Endothelial cell (in vitro differentiated cells): ENCODE data around the gene PRR11. TPM values are rescaled to one million over a fixed set of nuclear protein-coding genes. Genes with fewer than 3 reads are reported as not detected.
"Not testable (repeated sequence)": the region's sequence is repeated elsewhere in the genome, so short reads cannot be mapped to it uniquely, and the experiment has no call there.

Experiments
- DNase-seq: peaks from one replicate; pipeline ENCODE4 v3.0.0; 2021; ENCODE audit warnings: low spot score
- H3K27ac Mint-ChIP-seq: one replicate; pipeline ENCODE4 v1.8.0; 2021; ENCODE audit warnings: mixed read lengths, inconsistent platforms; ENCODE audit not compliant: unreplicated experiment
- H3K27me3 Mint-ChIP-seq: one replicate; pipeline ENCODE4 v1.8.0; 2021; ENCODE audit warnings: mild to moderate bottlenecking, moderate library complexity, mixed read lengths, inconsistent platforms; ENCODE audit not compliant: unreplicated experiment
- H3K36me3 Mint-ChIP-seq: one replicate; pipeline ENCODE4 v1.8.0; 2021; ENCODE audit warnings: mild to moderate bottlenecking, low read depth, mixed read lengths, inconsistent platforms; ENCODE audit not compliant: unreplicated experiment
- H3K4me1 Mint-ChIP-seq: one replicate; pipeline ENCODE4 v1.8.0; 2021; ENCODE audit warnings: mild to moderate bottlenecking, mixed read lengths, inconsistent platforms; ENCODE audit not compliant: unreplicated experiment
- H3K4me3 Mint-ChIP-seq: one replicate; pipeline ENCODE4 v1.8.0; 2021; ENCODE audit warnings: mild to moderate bottlenecking, mixed read lengths, inconsistent platforms; ENCODE audit not compliant: unreplicated experiment
- H3K9me3 Mint-ChIP-seq: one replicate; pipeline ENCODE4 v1.8.0; 2021; ENCODE audit warnings: mixed read lengths, inconsistent platforms; ENCODE audit not compliant: unreplicated experiment
- total RNA-seq: library from RNA; stranded (reverse); fragmentation: NEBNext Ultra II Directional; extraction: Animal tissue kit (Norgen Biotek cat#: 25700); gene quantifications from one replicate; pipeline ENCODE4 v1.2.1, GENCODE V29; 2021; ENCODE audit not compliant: unreplicated experiment
- TF ChIP-seq, protein P1 (sequence below): fragments of 200-600 bp; sonication (generic); IDR thresholded peaks from one replicate; pipeline ENCODE4 v1.5.0; 2021; ENCODE audit warnings: antibody characterized with exemption; ENCODE audit not compliant: unreplicated experiment

The PRR11 gene
- total RNA-seq, 1 donor from 2014 or later: 16.0 TPM

DNA sequence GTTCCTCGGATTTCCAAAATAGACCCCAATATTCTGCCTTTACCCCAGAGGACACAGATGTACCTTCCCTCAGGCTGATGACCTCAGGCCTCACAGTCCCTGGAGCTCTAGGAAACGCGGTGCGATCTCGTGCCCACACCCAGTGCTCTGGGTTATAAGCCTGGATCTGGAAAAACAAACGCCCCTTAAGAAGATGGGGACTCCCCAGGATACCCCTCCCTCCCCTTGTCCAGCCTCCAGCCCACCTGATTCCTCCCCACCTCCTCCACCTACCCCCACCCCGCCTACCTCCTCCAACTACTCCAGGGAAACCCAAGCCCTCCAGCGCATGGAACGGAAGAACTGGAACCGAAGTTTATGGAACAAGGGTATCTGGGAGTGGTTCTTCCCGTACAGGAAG lies 19.1 kb downstream of the PRR11 start:
- peaks cover 21% of the 10 kb centered on the region for H3K36me3 Mint-ChIP-seq

DNA sequence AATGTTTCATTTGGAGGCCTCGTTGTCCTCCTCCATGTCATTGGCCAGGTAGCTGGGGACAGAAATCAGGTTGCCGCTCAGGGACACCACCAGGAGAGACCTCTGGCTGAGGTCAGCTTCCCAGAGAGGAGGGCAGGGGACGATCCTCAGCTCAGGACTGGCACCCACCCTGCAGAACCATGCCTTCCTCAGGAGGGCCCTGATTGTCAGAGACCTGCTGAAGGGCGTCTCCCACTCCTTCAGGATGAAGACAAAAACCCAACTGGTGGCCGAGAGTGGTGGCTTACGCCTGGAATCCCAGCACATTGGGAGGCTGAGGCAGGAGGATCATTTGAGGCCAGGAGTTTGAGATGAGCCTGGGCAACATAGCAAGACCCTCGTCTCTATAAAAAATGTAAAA lies 19.5 kb downstream of the PRR11 start:
- H3K27ac Mint-ChIP-seq: no peak overlapping the region
- H3K36me3 Mint-ChIP-seq: peaks cover 21% of the 10 kb centered on the region

More for the DNA sequence above, 19.1 kb downstream of the PRR11 start:
- Mint-ChIP-seq H3K9me3 (no peaks in the 10 kb centered on the region), H3K4me1 (no peaks in the 10 kb centered on the region), H3K27me3 (peaks cover 3% of the 10 kb centered on the region), H3K4me3 (no peak overlapping the region), H3K27ac (no peak overlapping the region)
- no peak for DNase-seq
- TF ChIP-seq, protein P1, sequence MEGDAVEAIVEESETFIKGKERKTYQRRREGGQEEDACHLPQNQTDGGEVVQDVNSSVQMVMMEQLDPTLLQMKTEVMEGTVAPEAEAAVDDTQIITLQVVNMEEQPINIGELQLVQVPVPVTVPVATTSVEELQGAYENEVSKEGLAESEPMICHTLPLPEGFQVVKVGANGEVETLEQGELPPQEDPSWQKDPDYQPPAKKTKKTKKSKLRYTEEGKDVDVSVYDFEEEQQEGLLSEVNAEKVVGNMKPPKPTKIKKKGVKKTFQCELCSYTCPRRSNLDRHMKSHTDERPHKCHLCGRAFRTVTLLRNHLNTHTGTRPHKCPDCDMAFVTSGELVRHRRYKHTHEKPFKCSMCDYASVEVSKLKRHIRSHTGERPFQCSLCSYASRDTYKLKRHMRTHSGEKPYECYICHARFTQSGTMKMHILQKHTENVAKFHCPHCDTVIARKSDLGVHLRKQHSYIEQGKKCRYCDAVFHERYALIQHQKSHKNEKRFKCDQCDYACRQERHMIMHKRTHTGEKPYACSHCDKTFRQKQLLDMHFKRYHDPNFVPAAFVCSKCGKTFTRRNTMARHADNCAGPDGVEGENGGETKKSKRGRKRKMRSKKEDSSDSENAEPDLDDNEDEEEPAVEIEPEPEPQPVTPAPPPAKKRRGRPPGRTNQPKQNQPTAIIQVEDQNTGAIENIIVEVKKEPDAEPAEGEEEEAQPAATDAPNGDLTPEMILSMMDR: no peak

DNA sequence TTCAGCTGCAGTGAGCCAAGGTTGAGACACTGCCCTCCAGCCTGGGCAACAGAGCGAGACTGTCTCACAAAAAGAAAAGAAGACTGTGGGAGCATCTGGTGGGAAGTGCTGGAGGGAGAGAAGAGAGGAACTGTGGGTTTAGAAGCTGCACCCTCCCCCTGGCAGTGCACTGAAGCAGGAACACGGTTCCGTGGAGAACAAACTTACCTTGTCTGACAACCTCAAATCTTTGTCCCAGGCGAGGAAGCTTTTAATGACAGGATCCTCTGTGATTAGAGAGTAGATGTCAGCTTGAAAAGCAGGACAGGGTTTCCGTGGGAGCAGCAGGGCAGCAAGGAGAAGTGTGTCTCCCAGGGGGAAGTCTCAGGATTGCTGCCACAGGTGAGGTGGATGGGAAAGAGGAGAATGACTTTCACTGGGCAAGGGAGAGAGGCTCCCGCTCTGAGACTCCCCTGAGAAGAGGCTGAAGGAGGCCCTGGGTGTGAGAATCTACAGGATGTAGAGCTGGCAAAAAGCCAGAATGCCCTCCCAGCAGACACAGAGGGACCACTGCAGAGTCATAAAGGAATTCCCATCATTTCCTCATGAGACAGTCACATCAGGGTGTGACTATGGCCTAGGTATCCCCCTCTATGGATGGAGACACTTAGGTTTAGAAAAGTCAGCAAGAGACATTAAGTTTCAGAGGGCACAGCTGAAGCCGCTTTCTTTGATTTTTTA lies 22.9 kb downstream of the PRR11 start:
- Mint-ChIP-seq H3K36me3 (peaks cover 15% of the 10 kb centered on the region), H3K9me3 (no peaks in the 10 kb centered on the region), H3K27ac (no peak overlapping the region), H3K4me1 (no peaks in the 10 kb centered on the region), H3K4me3 (no peak overlapping the region), H3K27me3 (peaks cover 8% of the 10 kb centered on the region)
- DNase-seq: no peak
- TF ChIP-seq, protein P1: no peak

More for the DNA sequence above, 19.5 kb downstream of the PRR11 start:
- no peaks in the 10 kb centered on the region for H3K4me1 Mint-ChIP-seq
- H3K9me3 Mint-ChIP-seq: no peaks in the 10 kb centered on the region
- DNase-seq: no peak
- TF ChIP-seq, protein P1: no peak
- no peak overlapping the region for H3K4me3 Mint-ChIP-seq
- H3K27me3 Mint-ChIP-seq: peaks cover 3% of the 10 kb centered on the region

DNA sequence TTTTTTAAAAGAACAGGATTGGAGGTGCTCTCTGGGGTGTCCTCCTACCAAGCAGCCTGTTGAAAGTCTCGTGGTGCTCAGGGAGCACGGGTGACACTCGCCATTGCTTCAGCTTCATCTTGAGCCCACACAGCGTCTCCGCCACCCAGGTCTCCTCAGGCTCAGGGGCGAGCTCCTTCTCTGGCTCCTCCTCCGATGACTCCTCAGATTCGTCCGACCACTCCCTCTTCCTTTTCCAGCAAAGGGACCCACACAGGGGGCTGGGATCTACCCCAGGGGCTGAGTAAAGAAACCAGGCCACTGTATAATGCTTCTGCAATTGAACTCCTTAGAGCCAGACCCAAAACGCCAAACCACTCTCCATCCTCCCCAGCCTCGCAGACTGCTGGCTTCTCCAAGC lies 24.1 kb downstream of the PRR11 start:
- not testable (repeated sequence) for H3K36me3 Mint-ChIP-seq, H3K4me3 Mint-ChIP-seq, H3K9me3 Mint-ChIP-seq, H3K27ac Mint-ChIP-seq, DNase-seq, H3K4me1 Mint-ChIP-seq, H3K27me3 Mint-ChIP-seq

DNA sequence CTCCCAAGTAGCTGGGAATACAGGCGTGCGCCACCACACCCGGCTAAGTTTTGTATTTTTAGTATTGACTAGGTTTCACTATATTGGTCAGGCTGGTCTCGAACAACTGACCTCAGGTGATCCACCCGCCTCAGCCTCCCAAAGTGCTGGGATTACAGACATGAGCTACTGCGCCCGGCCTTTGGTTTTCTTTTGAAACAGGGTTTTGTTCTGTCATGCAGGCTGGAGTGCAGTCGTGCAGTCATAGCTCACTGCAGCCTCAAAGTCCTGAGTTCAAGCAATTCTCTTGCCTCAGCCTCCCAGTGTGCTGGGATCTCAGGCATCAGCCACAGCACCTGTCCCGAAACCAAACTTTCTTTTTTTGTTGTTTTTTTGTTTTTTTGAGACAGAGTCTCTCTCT lies 25.1 kb downstream of the PRR11 start:
- peaks cover 10% of the 10 kb centered on the region for H3K27me3 Mint-ChIP-seq
- no peak overlapping the region for H3K27ac Mint-ChIP-seq
- no peaks in the 10 kb centered on the region for H3K9me3 Mint-ChIP-seq
- H3K4me1 Mint-ChIP-seq: no peaks in the 10 kb centered on the region
- no peak for DNase-seq
- H3K4me3 Mint-ChIP-seq: no peak overlapping the region
- TF ChIP-seq, protein P1: no peak
- peaks cover 5% of the 10 kb centered on the region for H3K36me3 Mint-ChIP-seq
